Right lobe of liver (tissue), 6 donors: ENCODE measurements around the gene COL5A1. TPM values are rescaled to one million over a fixed set of nuclear protein-coding genes. Genes with fewer than 3 reads are reported as not detected.

ENCODE experiments used
- ATAC-seq, 4 donors: fragments of 200-7000 bp; cut with Tn5 transposase; one replicate each; pipeline ENCODE4 v1.9.1; 2020; ENCODE audit warnings: mild to moderate bottlenecking in 4 of 4, moderate library complexity in 4 of 4
- DNase-seq, 3 donors: peaks; one replicate each; pipeline ENCODE4 v3.0.0-alpha.2; 2020
- H3K27ac ChIP-seq, 3 donors: fragments of 200-600 bp; one replicate each; pipeline ENCODE4 v1.8.0; 2022
- H3K27me3 ChIP-seq, 2 donors: fragments of 200-600 bp; one replicate each; pipeline ENCODE4 v1.8.0; 2022
- H3K36me3 ChIP-seq, 4 donors: fragments of 200-600 bp; sonication (generic) in 1 of 4; one replicate each; pipeline versions ENCODE4 v1.5.1 to v1.8.0; 2017 to 2022; ENCODE audit warnings: control low read depth in 1 of 4
- H3K4me1 ChIP-seq, 4 donors: fragments of 200-600 bp; sonication (generic) in 1 of 4; one replicate each; pipeline versions ENCODE4 v1.5.1 to v1.8.0; 2017 to 2022; ENCODE audit warnings: control low read depth in 1 of 4
- H3K4me3 ChIP-seq, 3 donors: fragments of 200-600 bp; one replicate each; pipeline ENCODE4 v1.8.0; 2022
- H3K9me3 ChIP-seq, 4 donors: fragments of 200-600 bp; sonication (generic) in 1 of 4; one replicate each; pipeline versions ENCODE4 v1.5.1 to v1.8.0; 2017 to 2022; ENCODE audit warnings: control low read depth in 1 of 4
- CTCF ChIP-seq, 4 donors: fragments of 200-600 bp in 3 of 4; fragments of 450-650 bp in 1 of 4; IDR thresholded peaks; one replicate each; pipeline versions ENCODE4 v1.5.1 to v1.8.0; 2016 to 2022; ENCODE audit warnings: antibody characterized with exemption in 4 of 4, mild to moderate bottlenecking in 2 of 4
- POLR2A ChIP-seq: fragments of 450-650 bp; IDR thresholded peaks from one replicate; pipeline ENCODE4 v1.6.1; 2017; ENCODE audit warnings: antibody characterized with exemption, mild to moderate bottlenecking
- WGBS: methylation state at CpG from one replicate; pipeline ENCODE4 v1.1.6; 2018; ENCODE audit warnings: low coverage, low lambda C conversion rate; ENCODE audit not compliant: insufficient coverage; ENCODE audit errors: missing lambda C conversion rate; 5-methylcytosine and 5-hydroxymethylcytosine counted together
- intact Hi-C, 2 donors: fragments of 100-400 bp; cut with DNase I; formaldehyde crosslinking; loops; one replicate each; pipeline versions ENCODE4 v1.11.2 to v1.14.1; 2022
- total RNA-seq, 6 experiments: library from RNA; depleted of rRNA in 2 of 6; stranded (reverse); fragments of >200 nt in 2 of 6; fragmentation: NEBNext Ultra II Directional in 3 of 6; extraction: Animal tissue kit (Norgen Biotek cat#: 25700) in 3 of 6; gene quantifications; one replicate each; pipeline versions ENCODE4 v1.1.0 to v1.2.4, GENCODE V29; 2016 to 2023
- donor health status: DM: no; HTN: yes; CAD: no.
- donor health status: DM: no; HTN: no; CAD: no.
- donor health status: DM: no; HTN: no; CAD: no.
- donor health status: DM: no; HTN: yes; CAD: no.
- donor health status: DM: no; HTN: yes; CAD: no.

COL5A1 gene
- total RNA-seq, 6 experiments from 2014 or later, result 1.5 to 17.0 (median 7.7) TPM

GRCh38 chr9:134847138-134847537 lies 205.5 kb downstream of the COL5A1 start:
- intact Hi-C loops, result no loop called here
- DNase-seq (no peak), ATAC-seq (no peak)
- Histone ChIP-seq H3K9me3 (no peaks in the 10 kb centered on the region), H3K36me3 (no peaks in the 10 kb centered on the region), H3K27ac (no peak overlapping the region), H3K4me1 (no peaks in the 10 kb centered on the region), H3K27me3 (no peaks in the 10 kb centered on the region), H3K4me3 (no peak overlapping the region)
- WGBS, result 55% methylated on average over 3 of the region's 3 CpGs
- TF ChIP-seq POLR2A (no peak), CTCF (IDR thresholded peaks at IDR 0.05) (no peak)

- WGBS, result 62% methylated on average over 10 of the region's 16 CpGs
- no peaks in the 10 kb centered on the region for H3K4me1 ChIP-seq
- H3K9me3 ChIP-seq, result no peaks in the 10 kb centered on the region
- no peaks in the 10 kb centered on the region for H3K27me3 ChIP-seq
- no peak for TF ChIP-seq CTCF (IDR thresholded peaks at IDR 0.05)
- TF ChIP-seq POLR2A, result no peak
- intact Hi-C loops, result no loop called here
- ATAC-seq, result peak; percentile 51 to 82 (median 66)
- no peaks in the 10 kb centered on the region for H3K36me3 ChIP-seq
- no peak overlapping the region for H3K4me3 ChIP-seq
- no peak overlapping the region for H3K27ac ChIP-seq
- peak in 1 of 3 donors; percentile 55 for DNase-seq
Measured at GRCh38 chr9:134847752-134848432, 206.3 kb downstream of the COL5A1 start.

- no CpG with 5 or more reads among the region's 10 CpGs for WGBS
- no peaks in the 10 kb centered on the region for H3K4me1 ChIP-seq
- no peak overlapping the region for H3K27ac ChIP-seq
- ATAC-seq (no peak), DNase-seq (no peak)
- intact Hi-C loops, result no loop called here
- H3K36me3 ChIP-seq, result no peaks in the 10 kb centered on the region
- no peaks in the 10 kb centered on the region for H3K9me3 ChIP-seq
- H3K4me3 ChIP-seq, result no peak overlapping the region
- H3K27me3 ChIP-seq, result no peaks in the 10 kb centered on the region
- TF ChIP-seq CTCF (IDR thresholded peaks at IDR 0.05), result no peak
- TF ChIP-seq POLR2A, result no peak
Measured at GRCh38 chr9:134848504-134848903, 206.9 kb downstream of the COL5A1 start.

DNA sequence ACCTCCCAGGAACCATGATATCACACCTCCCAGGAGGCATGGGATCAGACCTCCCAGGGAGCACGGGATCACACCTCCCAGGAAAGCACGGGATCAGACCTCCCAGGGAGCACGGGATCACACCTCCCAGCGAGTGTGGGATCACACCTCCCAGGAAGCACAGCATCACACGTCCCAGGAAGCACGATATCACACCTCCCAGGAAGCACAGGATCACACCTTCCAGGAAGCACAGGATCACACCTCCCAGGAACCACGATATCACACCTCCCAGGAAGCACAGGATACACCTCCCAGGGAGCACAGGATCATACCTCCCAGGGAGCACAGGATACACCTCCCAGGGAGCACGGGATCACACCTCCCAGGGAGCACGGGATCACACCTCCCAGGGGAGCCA lies 209.0 kb downstream of the COL5A1 start:
- Histone ChIP-seq H3K27me3 (no peaks in the 10 kb centered on the region), H3K4me3 (no peak overlapping the region), H3K36me3 (no peaks in the 10 kb centered on the region), H3K9me3 (no peaks in the 10 kb centered on the region), H3K27ac (no peak overlapping the region), H3K4me1 (no peaks in the 10 kb centered on the region)
- TF ChIP-seq CTCF (IDR thresholded peaks at IDR 0.05) (no peak), POLR2A (no peak)
- ATAC-seq, result no peak
- WGBS, result 40% methylated on average over 1 of the region's 9 CpGs
- intact Hi-C loops, result no loop called here
- DNase-seq, result no peak

DNA sequence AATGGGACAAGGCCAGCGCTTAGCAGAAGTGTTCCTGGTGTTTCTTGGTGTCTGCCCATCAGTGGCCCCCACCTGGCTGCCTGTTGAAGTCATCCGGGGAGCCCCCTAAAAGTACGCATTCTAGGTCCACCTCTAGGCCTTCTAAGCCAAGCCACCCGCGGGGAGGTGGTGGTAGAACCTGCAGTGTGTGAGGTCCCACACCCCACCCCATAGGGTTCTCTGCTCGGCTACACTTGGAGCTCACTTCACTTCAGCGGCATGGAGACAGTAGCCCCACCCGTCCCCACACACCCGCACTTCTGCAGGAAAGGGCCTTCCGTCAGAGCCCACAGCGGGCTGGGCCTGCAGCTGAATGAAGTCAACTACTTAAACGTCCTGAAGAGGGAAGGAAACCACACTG lies 209.4 kb downstream of the COL5A1 start:
- no peaks in the 10 kb centered on the region for H3K4me1 ChIP-seq
- H3K36me3 ChIP-seq, result no peaks in the 10 kb centered on the region
- intact Hi-C loops, result no loop called here
- H3K4me3 ChIP-seq, result no peak overlapping the region
- no peak for TF ChIP-seq CTCF (IDR thresholded peaks at IDR 0.05)
- TF ChIP-seq POLR2A, result no peak
- H3K9me3 ChIP-seq, result no peaks in the 10 kb centered on the region
- H3K27me3 ChIP-seq, result no peaks in the 10 kb centered on the region
- ATAC-seq (no peak), DNase-seq (peak in 1 of 3 donors; percentile 30)
- WGBS, result 60% methylated on average over 5 of the region's 12 CpGs
- H3K27ac ChIP-seq, result no peak overlapping the region
